GM19035 (cell line): ENCODE results near the gene MARCO.
"Not testable (repeated sequence)": the region's sequence is repeated elsewhere in the genome, so short reads cannot be mapped to it uniquely, and the experiment has no call there.

Experiments
- ATAC-seq: cut with Tn5 transposase; IDR thresholded peaks from one replicate; pipeline ENCODE4 v1.9.1; 2021; ENCODE audit not compliant: unreplicated experiment

Gene MARCO

GRCh38 chr2:119028327-119029174 is 86.6 kb downstream of the MARCO start:
- ATAC-seq: no peak

DNA sequence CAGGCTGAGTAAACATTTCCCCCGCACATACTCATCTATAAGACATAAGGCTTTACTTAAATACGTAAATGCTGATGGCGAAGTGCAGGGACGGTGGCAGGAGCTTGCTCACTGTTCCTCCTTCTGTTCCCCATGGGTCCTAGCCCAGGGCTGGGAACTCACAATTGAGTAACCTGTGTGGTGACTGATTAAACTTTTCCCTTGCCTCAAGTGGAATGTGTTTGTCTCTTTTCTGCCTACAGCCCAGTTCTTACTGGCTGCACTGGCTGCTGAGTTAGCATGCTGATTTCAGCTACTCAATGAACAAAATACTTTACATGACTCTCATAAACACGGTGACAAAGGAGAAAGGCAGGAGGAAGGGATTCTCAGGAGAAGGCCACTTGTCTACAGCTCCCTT is 87.3 kb downstream of the MARCO start:
- no peak for ATAC-seq

DNA sequence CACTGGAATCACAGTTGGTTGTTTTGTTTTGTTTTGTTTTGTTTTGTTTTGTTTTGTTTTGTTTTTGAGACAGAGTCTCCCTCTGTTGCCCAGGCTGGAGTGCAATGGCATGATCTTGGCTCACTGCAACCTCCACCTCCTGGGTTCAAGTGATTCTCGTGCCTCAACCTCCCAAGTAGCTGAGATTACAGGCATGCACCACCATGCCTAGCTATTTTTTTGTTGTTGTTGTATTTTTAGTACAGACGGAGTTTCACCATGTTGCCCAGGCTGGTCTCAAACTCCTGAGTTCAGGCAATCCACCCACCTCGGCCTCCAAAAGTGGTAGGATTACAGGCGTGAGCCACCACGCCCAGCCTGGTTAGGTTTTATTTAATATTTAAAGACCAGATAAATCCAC is 95.9 kb downstream of the MARCO start:
- ATAC-seq: not testable (repeated sequence)

DNA sequence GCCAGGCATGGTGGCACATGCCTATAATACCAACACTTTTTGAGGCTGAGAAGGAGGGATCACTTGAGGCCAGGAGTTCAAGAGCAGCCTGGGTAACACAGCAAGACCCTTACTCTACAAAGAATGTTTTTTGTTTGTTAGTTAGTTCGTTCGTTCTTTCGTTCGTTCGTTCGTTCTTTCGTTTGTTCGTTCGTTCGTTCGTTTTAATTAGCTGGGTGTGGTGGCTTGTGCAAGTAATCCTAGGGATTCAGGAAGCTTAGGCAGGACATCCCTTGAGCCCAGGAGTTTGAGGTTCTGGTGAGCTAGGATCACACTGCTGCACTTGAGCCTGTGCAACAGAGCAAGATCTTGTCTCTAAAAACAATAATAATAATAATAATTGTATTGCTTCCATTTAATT is 98.7 kb downstream of the MARCO start:
- no peak for ATAC-seq
